ENCODE measurements around the gene SLC43A1.

- TF ChIP-seq CTCF (conservative IDR thresholded peaks at IDR 0.05) (no peak), ZFX (IDR thresholded peaks at IDR 0.05) (no peak)
Measured at GRCh38 chr11:57446055-57446454, 69.4 kb downstream of the SLC43A1 start.

All from C4-2B (cell line).